GM19035 (cell line): ENCODE results near the gene SLC36A3.
"Not testable (repeated sequence)": the region's sequence is repeated elsewhere in the genome, so short reads cannot be mapped to it uniquely, and the experiment has no call there.

Experiments used
- ATAC-seq: cut with Tn5 transposase; IDR thresholded peaks from one replicate; pipeline ENCODE4 v1.9.1; 2021; ENCODE audit not compliant: unreplicated experiment

SLC36A3 gene

GRCh38 chr5:151303666-151304065, at the start of gene SLC36A3:
TSS of gene SLC36A3 (minus strand) at chr5:151303766. CDS start at chr5:151303354, 412 bp downstream.
- no peak for ATAC-seq

- ATAC-seq = no peak
Measured at GRCh38 chr5:151351671-151352070, 48.1 kb upstream of the SLC36A3 start.

DNA sequence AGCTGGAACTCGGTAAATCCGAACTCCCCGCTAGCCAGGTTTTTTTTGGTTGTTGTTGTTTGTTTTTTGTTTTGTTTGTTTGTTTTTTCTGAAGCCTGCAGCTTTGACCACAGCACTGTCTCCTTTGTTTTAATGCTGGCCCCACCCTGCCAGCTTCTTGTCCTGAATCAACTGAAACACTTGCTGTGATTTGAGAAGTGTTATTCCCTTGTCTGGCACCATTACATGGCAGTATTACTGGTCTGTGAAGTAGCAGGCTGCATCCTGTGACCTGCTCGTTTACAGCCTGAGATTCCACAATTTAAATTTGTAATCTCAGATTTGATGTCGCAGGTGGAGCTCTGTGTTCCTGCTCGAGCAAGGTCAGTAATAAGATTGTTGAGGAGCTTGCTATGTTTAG, 45.2 kb upstream of the SLC36A3 start:
- ATAC-seq = no peak

DNA sequence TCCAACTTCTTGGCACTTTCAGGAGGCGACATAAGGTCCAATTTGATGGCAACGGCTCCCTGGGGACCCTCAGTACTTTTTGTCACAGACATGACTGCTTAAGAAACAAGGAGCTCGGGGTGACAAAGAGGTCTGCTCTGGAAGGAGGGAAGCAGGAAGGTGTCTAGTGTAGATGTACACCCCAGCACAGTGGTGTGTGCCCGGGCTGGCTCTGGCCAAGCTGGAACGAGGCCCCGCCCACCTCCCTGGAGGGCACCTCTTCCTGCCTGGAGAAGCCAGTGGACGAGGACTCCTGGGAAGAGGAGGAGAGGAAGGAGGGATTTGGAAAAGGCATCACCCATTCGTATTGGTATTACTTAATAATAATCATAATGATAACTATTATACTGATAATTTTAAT, 43.8 kb upstream of the SLC36A3 start, which contains the start of gene SLC36A2:
TSS of gene SLC36A2 (minus strand) at position 191 of the 400 bp plus-strand sequence. CDS start at position 92, 99 bp downstream.
- no peak for ATAC-seq

DNA sequence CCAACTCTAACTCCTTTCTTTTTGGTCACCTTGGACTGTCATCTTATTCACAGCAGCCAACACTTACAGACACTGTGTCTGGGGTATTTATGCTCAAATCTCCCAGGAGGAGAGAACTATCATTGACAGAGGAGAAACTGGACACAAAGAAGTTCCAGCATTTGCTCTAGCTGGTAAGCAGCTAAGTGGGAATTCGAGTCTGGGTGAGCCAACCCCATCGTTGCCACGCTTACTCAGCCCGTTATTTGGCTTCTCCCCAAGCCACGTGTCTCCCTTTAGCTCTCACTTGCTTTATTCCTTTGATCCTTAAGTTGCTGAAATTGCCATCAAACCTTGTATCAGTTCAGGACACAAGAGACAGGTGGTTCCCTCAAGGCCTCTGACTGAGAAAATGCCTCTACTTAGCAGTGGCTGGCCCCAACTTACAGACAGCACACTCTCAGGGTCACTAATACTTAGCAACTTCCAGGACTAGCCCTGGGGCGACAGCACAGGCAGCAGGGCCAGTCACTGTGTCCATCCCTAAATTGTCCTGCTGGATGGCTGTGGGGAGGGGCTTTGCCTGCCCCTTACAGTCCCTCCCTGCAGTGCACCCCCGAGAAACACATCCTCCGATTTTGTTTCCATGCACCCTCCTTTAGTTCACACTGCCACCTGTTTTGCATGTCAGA, 42.4 kb upstream of the SLC36A3 start:
- no peak for ATAC-seq

DNA sequence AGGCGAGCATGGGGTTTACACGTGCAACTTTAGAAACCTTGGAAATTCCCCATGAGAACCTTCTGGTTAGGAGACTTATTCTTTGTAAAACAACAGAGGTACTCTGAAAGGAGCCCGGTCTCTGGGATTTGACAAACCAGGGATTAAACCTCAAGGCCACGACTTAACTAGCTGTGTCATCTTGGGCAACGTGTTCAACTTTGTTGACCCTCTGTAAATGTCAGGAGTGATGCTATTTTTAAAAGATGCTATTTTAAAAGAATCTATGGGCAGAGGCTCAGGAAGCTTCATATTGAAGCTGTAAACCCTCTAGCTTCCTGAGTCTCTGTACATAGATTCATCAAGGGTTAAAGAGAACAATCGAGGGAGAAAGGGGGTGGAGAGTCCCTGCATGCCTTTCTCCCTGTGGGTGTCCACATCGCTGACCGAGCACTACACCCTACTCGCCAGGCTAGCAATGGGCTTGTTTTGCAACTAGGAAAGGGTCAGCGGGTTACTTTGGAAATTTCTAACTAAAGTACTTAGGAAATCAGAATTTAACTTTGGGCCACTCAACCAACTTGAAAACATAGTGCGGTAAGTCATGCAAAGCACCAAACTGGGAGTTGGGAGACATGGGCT, 41.7 kb upstream of the SLC36A3 start:
- ATAC-seq = no peak

- no peak for ATAC-seq
Measured at GRCh38 chr5:151344088-151344487, 40.5 kb upstream of the SLC36A3 start.

DNA sequence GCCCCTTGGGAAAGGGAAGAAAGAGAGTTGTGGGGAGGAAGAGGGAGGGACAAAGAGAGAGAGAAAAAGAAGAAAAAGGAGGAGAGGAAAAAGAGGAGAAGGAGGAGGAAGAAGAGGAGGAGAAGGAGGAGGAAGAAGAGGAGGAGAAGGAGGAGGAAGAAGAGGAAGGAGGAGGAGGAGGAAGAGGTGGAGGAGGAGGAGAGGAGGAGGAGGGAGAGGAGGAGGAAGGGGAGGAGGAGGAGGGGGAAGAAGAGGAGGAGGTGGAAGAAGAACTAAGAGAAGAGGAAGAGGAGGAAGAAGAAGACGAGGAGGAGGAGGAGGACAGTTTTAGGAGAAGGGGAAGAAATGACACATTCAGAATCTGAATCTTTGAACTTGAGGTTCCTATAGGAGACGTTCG, 36.4 kb upstream of the SLC36A3 start:
- no peak for ATAC-seq

DNA sequence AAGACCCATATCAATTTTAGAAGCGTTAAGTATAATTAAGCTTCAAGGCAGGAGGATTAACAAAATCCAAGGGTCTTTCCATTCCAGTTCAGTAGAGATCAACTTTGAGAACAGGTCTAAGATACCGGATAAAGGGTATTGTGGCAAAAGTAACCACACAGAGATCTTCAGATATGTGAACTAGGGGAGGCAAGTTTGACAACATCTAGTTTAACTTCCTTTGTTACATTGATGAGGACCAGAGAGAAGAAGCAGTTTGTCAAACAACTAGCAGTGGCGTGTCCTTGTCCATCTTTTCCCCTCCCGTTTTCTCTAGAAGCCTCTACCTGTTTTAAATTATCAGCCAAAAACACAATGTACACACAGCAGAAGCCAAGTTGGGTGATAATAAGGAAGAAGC, 35.2 kb upstream of the SLC36A3 start:
- no peak for ATAC-seq

DNA sequence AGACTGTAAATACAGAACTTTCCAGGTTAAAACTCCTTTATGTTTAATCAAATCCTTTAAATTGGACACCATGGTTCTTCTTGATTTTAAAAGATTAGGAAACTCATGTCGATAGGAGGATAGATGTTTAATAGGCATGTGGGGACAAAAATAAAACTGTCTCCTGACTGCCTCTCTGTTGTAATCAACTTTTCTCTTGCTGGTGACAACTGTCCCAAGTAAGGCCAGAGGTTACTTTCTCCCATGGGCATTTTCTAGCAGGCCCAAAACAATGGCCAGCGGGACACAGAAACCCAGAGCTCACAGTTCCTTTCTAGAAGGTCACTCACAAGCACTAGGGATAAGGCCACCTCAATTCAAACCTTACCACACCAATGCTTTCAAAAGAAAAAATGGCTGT, 29.3 kb upstream of the SLC36A3 start:
- ATAC-seq = no peak

GRCh38 chr5:151328734-151329133, 25.2 kb upstream of the SLC36A3 start:
- ATAC-seq = peak; percentile 69

- no peak for ATAC-seq
Measured at GRCh38 chr5:151327585-151327984, 24.0 kb upstream of the SLC36A3 start.

- ATAC-seq = no peak
Measured at GRCh38 chr5:151326266-151326665, 22.7 kb upstream of the SLC36A3 start.

- ATAC-seq = no peak
Measured at GRCh38 chr5:151320481-151320880, 16.9 kb upstream of the SLC36A3 start.

- no peak for ATAC-seq
Measured at GRCh38 chr5:151318850-151319732, 15.5 kb upstream of the SLC36A3 start.

- ATAC-seq = no peak
Measured at GRCh38 chr5:151317871-151318270, 14.3 kb upstream of the SLC36A3 start.

DNA sequence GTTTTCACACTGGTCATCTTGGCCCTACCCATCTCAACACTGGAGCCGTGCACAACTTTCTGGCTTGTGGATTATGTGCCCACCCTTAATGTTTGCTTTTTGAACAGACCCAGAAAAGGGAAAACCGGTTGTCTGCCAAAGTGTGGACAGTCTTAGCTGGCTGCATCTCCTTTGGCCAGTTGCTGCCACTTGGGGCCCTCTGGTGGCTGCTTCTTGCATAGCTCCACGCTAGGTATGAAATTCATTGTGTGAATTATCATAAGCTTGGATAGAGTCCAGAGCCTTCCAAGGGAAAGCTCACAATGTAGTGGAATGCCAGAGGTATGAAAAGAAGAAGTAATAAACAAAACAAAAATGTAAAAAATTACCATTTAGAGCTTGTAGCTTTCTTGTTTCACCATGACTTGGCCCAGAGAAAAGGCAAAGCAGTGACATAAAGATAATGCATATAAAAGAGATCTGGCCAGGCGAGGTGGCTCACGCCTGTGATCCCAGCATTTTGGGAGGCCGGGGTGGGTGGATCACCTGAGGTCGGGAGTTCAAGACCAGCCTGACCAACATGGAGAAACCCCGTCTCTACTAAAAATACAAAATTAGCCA, 12.5 kb upstream of the SLC36A3 start:
- peak; percentile 77 for ATAC-seq

GRCh38 chr5:151313357-151313756, 9.8 kb upstream of the SLC36A3 start:
- ATAC-seq = no peak

DNA sequence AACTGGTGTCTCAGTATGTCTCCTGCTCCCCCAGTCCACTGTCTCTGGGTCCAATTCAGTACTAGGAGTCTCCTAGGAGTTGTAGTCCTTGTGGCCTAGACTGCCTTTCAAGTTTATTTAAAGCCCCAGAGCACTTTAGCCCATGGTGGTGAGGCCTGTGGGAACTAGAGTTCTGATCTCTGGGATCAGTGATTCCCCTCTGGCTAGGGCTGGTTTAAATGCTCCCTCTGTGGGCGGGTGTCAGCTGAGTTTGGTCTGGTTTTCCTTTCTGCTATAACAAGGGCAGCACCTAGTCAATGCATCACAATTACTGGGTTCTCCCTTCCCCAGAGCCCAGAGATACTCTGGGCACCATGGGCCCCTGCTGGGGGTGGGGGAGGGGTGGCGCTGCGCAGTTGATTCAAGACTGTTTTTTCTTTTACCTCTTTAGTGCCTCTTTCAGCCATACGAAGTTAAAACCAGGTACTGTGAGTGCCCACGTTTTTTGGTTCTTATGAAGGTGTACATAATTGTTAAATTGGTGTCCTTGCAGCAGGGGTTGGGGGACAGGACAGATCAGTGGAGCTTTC, 9.3 kb upstream of the SLC36A3 start:
- no peak for ATAC-seq

GRCh38 chr5:151310932-151311331, 7.4 kb upstream of the SLC36A3 start:
- ATAC-seq = no peak

GRCh38 chr5:151309821-151310220, 6.3 kb upstream of the SLC36A3 start:
- not testable (repeated sequence) for ATAC-seq
